ENCODE results near the gene DPP6. TPM values are rescaled to one million over a fixed set of nuclear protein-coding genes. Genes with fewer than 3 reads are reported as not detected.

Gene DPP6
- total RNA-seq, 2 experiments from 2014 or later = not detected

GRCh38 chr7:154688952-154689351, 636.8 kb downstream of the DPP6 start:
- POLR2A ChIA-PET = no interaction called here
- CTCF ChIA-PET = no interaction called here
- intact Hi-C loops (cut with DNase I, micrococcal nuclease) = no loop called here
- DNase-seq (no peak), ATAC-seq (ENCODE audit: poor library complexity) (no peak)
- no peaks in the 10 kb centered on the region for H3K27me3 Mint-ChIP-seq
- no peaks in the 10 kb centered on the region for H3K36me3 ChIP-seq (ENCODE audit: insufficient read depth, low read length)
- H3K4me3 Mint-ChIP-seq = no peak overlapping the region
- no peaks in the 10 kb centered on the region for H3K4me1 ChIP-seq (ENCODE audit: insufficient read depth, low read length)
- TF ChIP-seq CTCF (IDR thresholded peaks at IDR 0.05) = no peak
- H3K4me3 ChIP-seq (ENCODE audit: low read length) = no peak overlapping the region
- no peaks in the 10 kb centered on the region for H3K9me3 Mint-ChIP-seq
- no peaks in the 10 kb centered on the region for H3K27me3 ChIP-seq (ENCODE audit: control insufficient read depth in 1 of 2, insufficient read depth in 2 of 2, low read length in 2 of 2)
- no peaks in the 10 kb centered on the region for H3K36me3 Mint-ChIP-seq (ENCODE audit: low read depth)
- H3K27ac Mint-ChIP-seq = no peak overlapping the region
- peaks cover 0 to 4% of the 10 kb centered on the region in 2 experiments for H3K9me3 ChIP-seq (ENCODE audit: control insufficient read depth in 1 of 2, insufficient read depth in 1 of 2, low read length in 2 of 2)
- no peak overlapping the region for H3K27ac ChIP-seq (ENCODE audit: low read depth in 1 of 2, low read length in 2 of 2)
- H3K4me1 Mint-ChIP-seq (ENCODE audit: low read depth) = no peaks in the 10 kb centered on the region

- H3K27ac Mint-ChIP-seq = no peak overlapping the region
- Histone ChIP-seq H3K27me3 (ENCODE audit: control insufficient read depth in 1 of 2, insufficient read depth in 2 of 2, low read length in 2 of 2) (no peaks in the 10 kb centered on the region), H3K4me3 (ENCODE audit: low read length) (no peak overlapping the region), H3K36me3 (ENCODE audit: insufficient read depth, low read length) (no peaks in the 10 kb centered on the region), H3K9me3 (ENCODE audit: control insufficient read depth in 1 of 2, insufficient read depth in 1 of 2, low read length in 2 of 2) (peaks cover 0 to 10% of the 10 kb centered on the region in 2 experiments), H3K4me1 (ENCODE audit: insufficient read depth, low read length) (no peaks in the 10 kb centered on the region), H3K27ac (ENCODE audit: low read depth in 1 of 2, low read length in 2 of 2) (no peak overlapping the region)
- no peaks in the 10 kb centered on the region for H3K36me3 Mint-ChIP-seq (ENCODE audit: low read depth)
- no peak for TF ChIP-seq CTCF (IDR thresholded peaks at IDR 0.05)
- no peaks in the 10 kb centered on the region for H3K27me3 Mint-ChIP-seq
- H3K9me3 Mint-ChIP-seq = no peaks in the 10 kb centered on the region
- H3K4me1 Mint-ChIP-seq (ENCODE audit: low read depth) = no peaks in the 10 kb centered on the region
- no peak for DNase-seq
- ChIA-PET CTCF (no interaction called here), POLR2A (no interaction called here)
- ATAC-seq (ENCODE audit: poor library complexity) = no peak
- intact Hi-C loops (cut with DNase I, micrococcal nuclease) = no loop called here
- no peak overlapping the region for H3K4me3 Mint-ChIP-seq
These were observed 638.2 kb downstream of the DPP6 start for GRCh38 chr7:154690411-154690810.

GRCh38 chr7:154693661-154694060, 641.5 kb downstream of the DPP6 start:
- Mint-ChIP-seq H3K4me1 (ENCODE audit: low read depth) (no peaks in the 10 kb centered on the region), H3K27ac (no peak overlapping the region), H3K27me3 (no peaks in the 10 kb centered on the region), H3K4me3 (no peak overlapping the region), H3K9me3 (no peaks in the 10 kb centered on the region), H3K36me3 (ENCODE audit: low read depth) (no peaks in the 10 kb centered on the region)
- no peaks in the 10 kb centered on the region for H3K4me1 ChIP-seq (ENCODE audit: insufficient read depth, low read length)
- ChIA-PET POLR2A (no interaction called here), CTCF (no interaction called here)
- peaks cover 0 to 28% of the 10 kb centered on the region in 2 experiments for H3K9me3 ChIP-seq (ENCODE audit: control insufficient read depth in 1 of 2, insufficient read depth in 1 of 2, low read length in 2 of 2)
- no peak overlapping the region for H3K4me3 ChIP-seq (ENCODE audit: low read length)
- DNase-seq = no peak
- H3K27me3 ChIP-seq (ENCODE audit: control insufficient read depth in 1 of 2, insufficient read depth in 2 of 2, low read length in 2 of 2) = no peaks in the 10 kb centered on the region
- H3K27ac ChIP-seq (ENCODE audit: low read depth in 1 of 2, low read length in 2 of 2) = no peak overlapping the region
- ATAC-seq (ENCODE audit: poor library complexity) = no peak
- no peak for TF ChIP-seq CTCF (IDR thresholded peaks at IDR 0.05)
- no peaks in the 10 kb centered on the region for H3K36me3 ChIP-seq (ENCODE audit: insufficient read depth, low read length)
- intact Hi-C loops (cut with DNase I, micrococcal nuclease) = no loop called here

Measured in CD4-positive, alpha-beta T cell (primary cell).